HG03196 (cell line): ENCODE results near the gene CCR6.

Experiments used
- ATAC-seq: cut with Tn5 transposase; IDR thresholded peaks from one replicate; pipeline ENCODE4 v1.9.1; 2021; ENCODE audit not compliant: unreplicated experiment

The CCR6 gene

DNA sequence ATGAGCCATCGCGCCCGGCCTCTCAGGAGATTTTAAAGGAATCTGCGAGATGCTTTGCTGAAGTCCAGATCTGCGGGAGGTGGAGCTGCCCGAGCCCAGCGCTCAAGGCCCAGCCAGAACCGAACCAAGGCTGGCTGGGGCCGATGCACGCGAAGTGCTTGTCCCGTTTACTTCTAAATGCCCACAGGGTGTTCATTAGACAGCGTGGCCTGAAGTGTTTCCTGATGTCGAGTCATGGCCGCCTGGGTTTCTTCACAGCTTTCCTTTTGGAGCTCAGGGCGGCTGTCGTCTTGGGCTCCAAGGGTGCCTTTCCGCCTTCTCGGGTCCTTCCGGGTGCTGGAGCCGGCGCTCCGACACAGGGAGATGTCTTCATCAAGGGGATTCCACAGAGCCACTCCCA lies 25.1 kb upstream of the CCR6 start:
- ATAC-seq = no peak

DNA sequence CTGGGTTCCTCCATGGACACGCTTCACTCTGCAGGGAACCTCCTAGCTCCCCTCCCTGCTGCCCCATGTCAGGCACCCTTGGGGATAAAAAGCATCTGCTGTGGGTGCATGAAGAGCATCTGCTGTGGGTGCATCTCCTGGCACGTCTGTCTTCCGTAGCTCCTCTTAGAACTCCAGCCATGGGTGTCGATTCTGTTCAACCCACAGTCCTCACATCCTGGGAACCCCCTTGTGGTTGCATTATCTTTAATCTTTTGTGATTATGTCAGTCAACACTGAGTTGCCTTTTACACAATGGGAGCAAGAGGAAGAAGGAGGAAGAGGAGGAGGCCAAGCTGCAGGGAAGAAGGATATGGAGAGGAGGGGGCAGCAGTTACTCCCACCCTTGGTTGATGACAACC lies 24.1 kb upstream of the CCR6 start:
- ATAC-seq = no peak

- ATAC-seq = no peak
Observed at GRCh38 chr6:167099707-167100106, 23.2 kb upstream of the CCR6 start.

GRCh38 chr6:167100241-167100674 lies 22.6 kb upstream of the CCR6 start:
- no peak for ATAC-seq

DNA sequence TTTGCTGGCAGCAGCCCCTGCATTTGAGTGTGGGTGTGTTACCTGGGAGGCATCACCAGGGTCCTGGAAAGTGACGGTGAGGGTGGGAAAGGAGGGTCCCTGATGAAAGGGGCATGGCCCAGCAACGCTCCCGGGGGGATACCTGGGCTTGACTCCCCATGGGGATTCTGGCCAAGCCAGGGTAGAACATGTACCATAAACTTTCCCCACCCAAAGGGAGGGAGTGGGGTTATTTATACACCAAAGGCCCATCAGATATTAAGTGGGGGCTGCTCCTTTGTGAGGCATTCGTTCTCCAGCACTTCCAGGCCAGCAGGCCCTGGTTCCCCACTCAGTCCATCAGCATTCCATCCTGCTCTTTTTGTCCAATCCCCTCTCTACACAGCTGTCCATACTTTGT lies 20.6 kb upstream of the CCR6 start:
- ATAC-seq = no peak

DNA sequence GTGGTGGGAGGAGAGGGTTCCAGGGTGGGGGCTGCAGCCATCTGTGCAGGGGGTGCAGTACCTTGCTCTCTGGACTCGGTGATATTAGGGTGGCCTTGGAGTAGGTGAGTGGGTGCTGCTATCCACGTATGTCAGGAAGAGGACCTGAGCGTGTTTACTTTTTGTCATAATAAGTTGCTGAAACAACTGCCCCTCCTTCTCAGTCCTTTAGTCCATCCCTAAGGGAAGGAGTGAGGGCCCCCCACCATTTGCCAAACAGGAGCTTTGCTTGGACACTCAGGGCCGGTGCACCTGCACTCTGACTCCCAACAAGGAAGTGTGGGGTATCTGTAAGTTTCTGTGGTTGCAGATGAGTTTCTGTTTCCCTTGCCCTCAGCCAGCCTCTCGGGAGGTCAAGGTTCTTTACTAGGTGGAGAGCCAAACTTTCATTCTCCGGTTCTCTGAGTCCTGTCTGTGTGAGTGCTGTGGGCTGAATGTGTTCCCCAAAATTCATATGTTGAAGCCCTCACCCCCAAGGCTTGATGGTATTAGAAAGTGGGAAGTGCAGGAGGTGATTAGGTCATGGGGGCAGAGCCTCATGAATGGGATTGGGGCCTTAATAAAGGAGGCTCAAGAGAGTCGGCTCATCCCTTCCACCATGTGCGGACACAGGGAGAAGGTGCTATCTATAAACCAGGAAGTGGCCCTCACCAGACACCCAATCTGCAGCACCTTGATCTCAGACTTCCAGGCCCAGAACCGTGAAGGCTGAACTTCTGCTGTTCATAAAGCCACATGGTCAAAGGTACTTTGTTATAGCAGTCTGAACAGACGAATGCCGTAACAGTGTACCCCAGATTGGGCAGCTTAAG lies 19.6 kb upstream of the CCR6 start:
- ATAC-seq = peak; percentile 89

DNA sequence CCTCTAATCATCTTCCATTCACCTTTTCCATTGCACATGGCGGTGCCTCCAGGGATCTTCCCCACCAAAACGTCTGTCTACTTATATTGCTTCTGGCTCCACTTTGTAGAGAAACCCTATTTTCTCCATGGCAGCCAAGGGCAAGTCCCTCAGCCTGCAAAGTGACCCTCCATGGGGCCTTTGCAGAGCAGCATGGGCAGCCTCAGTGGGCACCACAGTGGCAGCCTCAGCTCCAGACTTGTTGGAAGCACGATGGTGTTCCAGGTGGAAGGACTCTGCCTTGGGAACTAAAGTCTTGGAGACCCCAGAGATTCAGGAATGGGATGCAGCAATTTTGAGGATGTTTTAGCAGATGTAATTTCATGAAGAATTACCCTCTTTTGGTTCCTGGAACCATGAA lies 18.5 kb upstream of the CCR6 start:
- no peak for ATAC-seq

- no peak for ATAC-seq
Observed at GRCh38 chr6:167105060-167105459, 17.8 kb upstream of the CCR6 start.

DNA sequence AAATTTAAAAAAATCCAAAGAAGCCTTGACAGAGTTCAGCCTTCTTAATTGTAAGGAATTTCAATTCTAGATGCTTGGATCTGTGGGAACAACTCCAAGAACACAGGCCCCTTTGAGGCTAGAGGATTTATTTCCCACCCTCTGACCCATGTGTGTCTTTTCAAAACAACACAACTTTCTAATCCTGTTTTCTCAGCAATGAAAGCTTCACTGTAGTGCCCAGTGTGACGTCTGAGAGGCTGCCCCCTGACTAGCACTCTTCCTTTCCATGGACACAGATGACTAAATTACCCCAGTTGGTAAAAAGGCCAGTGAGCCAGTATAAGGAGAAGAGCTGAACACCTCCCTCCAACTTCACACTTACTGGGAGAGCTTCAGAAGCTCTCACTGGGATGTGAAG lies 16.5 kb upstream of the CCR6 start:
- ATAC-seq = no peak

DNA sequence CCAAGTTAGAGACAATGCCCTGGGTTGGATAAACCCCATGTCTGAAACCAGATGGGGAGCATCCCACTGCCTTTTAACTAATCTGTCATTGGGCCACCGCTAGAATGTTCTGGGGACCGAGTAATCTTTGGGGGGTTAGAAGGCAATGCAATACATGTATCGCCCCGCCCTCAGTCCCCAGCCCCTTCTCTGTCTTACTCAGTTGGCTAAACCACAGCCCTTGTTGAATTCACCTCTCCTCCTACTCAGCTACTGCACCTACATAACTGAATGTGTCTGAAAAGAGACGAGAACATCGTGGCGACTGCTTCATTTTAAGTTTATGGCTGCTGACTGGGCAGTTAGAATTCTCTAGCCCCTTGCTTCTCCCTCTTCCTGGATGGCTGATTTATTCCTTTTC lies 15.1 kb upstream of the CCR6 start:
- no peak for ATAC-seq

DNA sequence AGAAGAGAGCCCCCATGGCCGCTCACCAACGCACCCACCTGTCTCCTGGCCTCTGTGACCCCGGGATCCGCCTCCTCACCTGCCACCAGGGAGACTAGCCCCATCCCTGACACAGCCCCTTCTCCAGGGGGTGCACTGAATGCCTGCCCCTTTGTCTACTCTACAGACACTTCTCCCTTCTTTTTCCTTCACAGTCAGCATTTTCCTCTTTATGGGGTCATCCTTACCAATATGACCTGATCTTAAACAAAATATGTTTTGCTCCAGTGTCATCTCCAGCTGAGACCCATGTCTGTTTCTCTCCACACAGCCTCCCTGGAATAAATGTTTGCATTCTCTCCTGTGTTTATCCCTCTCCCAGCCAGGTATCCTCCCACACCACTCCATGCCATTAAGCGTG lies 14.6 kb upstream of the CCR6 start:
- no peak for ATAC-seq

GRCh38 chr6:167109651-167110050 lies 13.2 kb upstream of the CCR6 start:
- ATAC-seq = no peak

- ATAC-seq = no peak
Observed at GRCh38 chr6:167111597-167111996, 11.3 kb upstream of the CCR6 start.

DNA sequence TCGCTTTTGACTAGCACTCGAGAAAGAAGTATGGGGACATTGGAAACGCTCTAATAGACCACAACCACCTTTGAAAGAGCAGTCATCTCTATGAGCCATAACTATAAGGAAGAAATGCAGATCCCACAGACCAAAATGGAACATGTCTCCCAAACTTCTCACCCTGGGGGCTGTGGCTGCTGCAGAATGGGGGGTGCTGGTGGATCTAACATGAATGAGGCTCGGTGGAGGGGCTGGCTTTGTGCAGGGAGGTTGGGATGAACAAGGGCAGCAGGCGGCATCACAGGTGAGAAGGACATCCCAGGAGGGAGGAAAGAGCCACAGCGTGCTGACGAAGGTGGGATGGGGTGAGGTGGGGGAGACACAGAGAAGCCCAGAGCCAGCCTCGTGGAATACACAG lies 10.5 kb upstream of the CCR6 start:
- ATAC-seq = no peak

DNA sequence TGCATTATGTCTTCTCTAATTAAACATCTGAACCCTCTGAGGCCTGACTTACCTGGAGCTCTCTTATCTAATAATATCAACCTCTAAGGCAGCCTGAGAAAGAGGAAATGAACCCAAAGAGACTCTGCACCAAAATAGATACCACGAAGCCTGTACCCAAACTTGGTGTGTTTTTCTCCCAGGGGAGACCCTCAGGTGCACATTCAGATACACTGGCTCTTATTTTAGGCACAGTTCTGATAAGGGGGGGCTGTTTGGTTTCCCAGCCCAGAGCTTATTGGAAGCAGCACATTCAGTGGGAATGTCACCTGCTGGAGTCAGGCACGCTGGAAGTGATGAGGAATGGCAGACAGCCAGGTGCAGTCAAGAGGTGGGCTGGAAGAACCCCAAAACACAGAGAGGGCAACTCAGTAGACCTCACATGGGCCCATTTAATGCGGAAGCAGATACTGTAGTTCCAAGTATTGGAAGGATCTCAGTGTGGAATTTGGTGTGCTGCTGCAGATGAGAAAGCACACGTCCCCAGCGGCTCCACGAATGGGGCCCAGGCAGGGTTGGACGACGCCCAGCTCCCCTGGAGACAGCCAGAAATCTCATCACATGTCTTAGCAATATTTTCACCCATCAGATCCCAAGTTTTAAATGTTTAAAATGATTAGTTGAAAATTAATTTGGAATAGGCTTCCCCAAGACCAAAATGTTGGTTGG lies 9.7 kb upstream of the CCR6 start:
- peak; percentile 47 for ATAC-seq

- ATAC-seq = peak; percentile 84
Observed at GRCh38 chr6:167113935-167114910, 8.7 kb upstream of the CCR6 start.

DNA sequence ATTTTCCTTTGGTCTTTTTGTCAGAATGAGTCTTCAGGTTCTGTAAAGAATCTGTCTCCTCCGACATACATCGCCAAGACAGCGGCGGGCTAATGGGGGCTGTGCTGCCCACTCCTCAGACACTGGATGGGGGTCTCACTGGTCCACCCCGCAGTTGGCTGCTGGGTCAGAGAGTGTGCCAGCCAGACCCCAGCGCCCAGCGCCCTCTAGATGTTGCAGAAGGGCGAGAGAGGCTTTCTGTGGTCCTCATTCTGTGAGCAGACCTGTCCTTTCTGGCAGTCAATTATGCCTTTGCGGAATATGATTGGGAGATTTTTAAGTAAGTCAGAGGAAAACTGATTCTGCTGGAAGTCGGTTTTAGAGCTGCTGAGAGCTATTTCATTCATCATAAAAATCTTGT lies 7.8 kb upstream of the CCR6 start:
- no peak for ATAC-seq

DNA sequence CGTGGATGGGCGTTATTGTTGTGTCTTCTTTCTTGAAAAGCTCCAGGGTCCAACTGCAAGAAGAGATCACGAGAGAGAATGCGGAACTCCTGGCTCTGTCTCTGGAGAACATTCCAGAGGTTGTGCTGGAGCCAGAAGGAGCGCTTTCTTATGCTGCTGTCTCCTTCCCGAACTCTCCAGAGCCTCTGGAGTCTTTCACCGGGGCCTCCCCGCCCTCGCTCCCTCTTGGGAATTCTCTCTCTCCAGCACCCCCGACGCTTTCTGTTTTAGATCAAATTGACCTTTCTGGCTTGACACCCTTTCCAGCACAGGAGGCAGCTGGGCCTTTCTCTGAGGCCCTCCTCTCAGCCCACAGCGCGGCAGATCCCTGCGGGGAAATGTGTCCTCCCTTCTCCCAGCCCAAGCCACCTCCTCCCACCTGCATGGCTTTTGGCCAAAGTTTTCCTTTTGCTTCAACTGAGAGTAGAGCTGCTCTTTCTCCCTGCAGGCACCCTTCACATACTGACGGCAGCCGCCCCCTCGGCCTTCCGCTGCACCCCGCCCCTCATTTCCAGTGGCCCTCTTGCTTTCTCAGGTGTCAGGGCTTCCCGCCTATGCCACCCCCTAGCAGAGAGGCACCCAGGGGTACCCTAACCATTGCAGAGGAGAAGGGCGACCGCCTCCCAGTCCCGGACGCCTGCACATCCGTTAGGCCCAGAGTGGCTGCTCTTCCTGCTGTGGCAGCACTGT lies 6.6 kb upstream of the CCR6 start:
- no peak for ATAC-seq

DNA sequence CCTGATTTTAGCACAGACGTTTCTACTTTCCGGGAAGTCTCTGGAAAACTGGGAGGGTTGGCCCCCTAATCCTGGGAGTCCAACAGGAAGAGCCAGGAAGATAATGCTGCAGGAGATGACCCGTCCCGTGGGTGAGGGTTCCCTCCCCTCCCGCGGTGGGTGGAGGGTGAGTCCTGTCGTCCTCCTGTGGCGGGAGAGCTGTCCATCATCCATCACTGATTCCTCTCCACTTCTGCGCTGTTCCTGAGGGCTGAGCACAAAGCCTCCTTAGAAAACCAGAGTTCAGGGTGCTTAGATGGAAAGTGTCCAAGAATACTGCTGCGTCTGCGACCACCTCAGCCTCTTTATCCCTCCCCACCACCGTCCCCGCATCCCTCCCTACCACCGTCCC lies 6.1 kb upstream of the CCR6 start:
- no peak for ATAC-seq

GRCh38 chr6:167118006-167118405 lies 4.9 kb upstream of the CCR6 start:
- no peak for ATAC-seq

GRCh38 chr6:167118839-167119238 lies 4.1 kb upstream of the CCR6 start:
- no peak for ATAC-seq
